GM12878 (cell line): ENCODE results near the gene MUC20. TPM values are rescaled to one million over a fixed set of nuclear protein-coding genes. Genes with fewer than 3 reads are reported as not detected.
A peak's percentile ranks its signal among the peaks of the same experiment; 100 is the strongest.
"Not testable (repeated sequence)": the region's sequence is repeated elsewhere in the genome, so short reads cannot be mapped to it uniquely, and the experiment has no call there.

Source experiments
- ATAC-seq: fragments of 200-7000 bp; cut with Tn5 transposase; 3 replicates; pipeline ENCODE4 v1.9.1; 2020; ENCODE audit warnings: mild to moderate bottlenecking, moderate library complexity
- BruUV-seq: library from RNA; stranded (reverse); fragments of 400-500 nt; replicated peaks from 2 replicates; lab custom pipeline; 2021; lab: Mats Ljungman, UMichigan
- CTCF ChIA-PET: fragments of 300-600 bp; sonication (Branson Sonifier 250); formaldehyde crosslinking; extraction: SDS; loops from one replicate; lab custom pipeline; 2021; ENCODE audit warnings: inconsistent platforms; lab: Yijun Ruan, JAX
- POLR2A ChIA-PET: fragments of 350-600 bp; formaldehyde crosslinking; extraction: SDS; loops from one replicate; lab custom pipeline; 2021; ENCODE audit warnings: inconsistent platforms; lab: Charles Lee
- RAD21 ChIA-PET: fragments of 300-600 bp; sonication (Branson Sonifier 250); formaldehyde crosslinking; loops from one replicate; lab custom pipeline; 2023; ENCODE audit warnings: antibody characterized with exemption; ENCODE audit not compliant: unreplicated experiment; lab: Charles Lee
- SMC1A ChIA-PET: fragments of 300-600 bp; sonication (Branson Sonifier 250); formaldehyde crosslinking; loops from one replicate; lab custom pipeline; 2023; ENCODE audit not compliant: unreplicated experiment, uncharacterized antibody; lab: Charles Lee
- DNase-seq: peaks from one replicate; pipeline ENCODE4 v3.0.0-alpha.2; 2011; ENCODE audit warnings: low read depth, low spot score
- FAIRE-seq: peaks from 3 replicates; lab custom pipeline; 2011; peaks lifted over from hg19 to GRCh38; lab: Jason Lieb, UNC
- H2AFZ ChIP-seq: 2 replicates; pipeline ENCODE4 v1.6.0; 2011; ENCODE audit warnings: low read depth, low read length, control low read depth; ENCODE audit not compliant: control insufficient read depth
- H3K27ac ChIP-seq: 2 replicates; pipeline ENCODE4 v1.5.1; 2011; ENCODE audit warnings: control low read depth; ENCODE audit not compliant: control insufficient read depth, insufficient read depth
- H3K27me3 ChIP-seq, 2 experiments: replicated peaks in 1 of 2; 2 replicates each; pipeline versions ENCODE4 v1.6.0 to v1.6.1; 2011; ENCODE audit warnings: low read length in 1 of 2; ENCODE audit not compliant: control insufficient read depth in 2 of 2, insufficient read depth in 2 of 2
- H3K36me3 ChIP-seq, 2 experiments: 2 replicates each; pipeline ENCODE4 v1.5.1; 2011; ENCODE audit warnings: low read length in 1 of 2; ENCODE audit not compliant: control insufficient read depth in 2 of 2, insufficient read depth in 2 of 2
- H3K4me1 ChIP-seq: 2 replicates; pipeline ENCODE4 v1.6.1; 2011; ENCODE audit warnings: mild to moderate bottlenecking, low read length, moderate library complexity, mixed read lengths; ENCODE audit not compliant: control insufficient read depth, insufficient read depth
- H3K4me2 ChIP-seq: 2 replicates; pipeline ENCODE4 v1.6.0; 2011; ENCODE audit warnings: control low read depth; ENCODE audit not compliant: control insufficient read depth, insufficient read depth
- H3K4me3 ChIP-seq: fragments of 200-600 bp; sonication (generic); 2 replicates; pipeline ENCODE4 v1.5.1; 2016
- H3K79me2 ChIP-seq: 2 replicates; pipeline ENCODE4 v1.6.0; 2011; ENCODE audit warnings: low read length; ENCODE audit not compliant: control insufficient read depth, insufficient read depth
- H3K9ac ChIP-seq: 2 replicates; pipeline ENCODE4 v1.8.0; 2011; ENCODE audit warnings: low read length, control low read depth, mixed read lengths; ENCODE audit not compliant: control insufficient read depth, insufficient read depth
- H3K9me3 ChIP-seq: replicated peaks from 3 replicates; pipeline ENCODE4 v1.5.1; 2011; ENCODE audit warnings: mild to moderate bottlenecking, low read length; ENCODE audit not compliant: control insufficient read depth, insufficient read depth
- H4K20me1 ChIP-seq: 2 replicates; pipeline ENCODE4 v1.6.0; 2011; ENCODE audit not compliant: control insufficient read depth, insufficient read depth
- FOXK2 ChIP-seq: fragments of 450-650 bp; IDR thresholded peaks from 2 replicates; pipeline ENCODE4 v1.6.1; 2017; ENCODE audit warnings: mild to moderate bottlenecking, moderate library complexity
- SRF ChIP-seq, 2 experiments: IDR thresholded peaks; 2 replicates each; pipeline ENCODE4 v1.6.1; 2011; ENCODE audit warnings: low read depth in 2 of 2, low read length in 2 of 2, mild to moderate bottlenecking in 1 of 2, moderate library complexity in 1 of 2
- WGBS: methylation state at CpG from one replicate; pipeline ENCODE4 v1.1.6; 2016; ENCODE audit warnings: low lambda C conversion rate; ENCODE audit not compliant: insufficient replicate concordance, insufficient coverage; ENCODE audit errors: missing lambda C conversion rate; 5-methylcytosine and 5-hydroxymethylcytosine counted together
- in situ Hi-C: fragments of 300-500 bp; cut with MboI; formaldehyde crosslinking; loops from 9 replicates; pipeline ENCODE4 v1.14.3; 2018; ENCODE audit warnings: mixed read lengths
- intact Hi-C: fragments of 100-400 bp; cut with micrococcal nuclease; formaldehyde crosslinking; loops from one replicate; pipeline ENCODE4 v1.14.2; 2022; ENCODE audit not compliant: unreplicated experiment
- polyA plus RNA-seq, 11 experiments: library from polyadenylated mRNA; depleted of rRNA in 4 of 11; unstranded in 6 of 11; stranded (reverse) in 5 of 11; fragments of >200 nt; fragmentation: Nextera tagmentation in 4 of 11; fragmentation: Illumina TruSeq in 1 of 11; extraction: Ambion mirVana in 4 of 11; extraction: Trizol in 1 of 11; gene quantifications; 1 replicate in 1 of 11; 2 replicates in 10 of 11; pipeline versions ENCODE4 v1.2.1 to v1.2.3, GENCODE V29; 2011 to 2016; ENCODE audit warnings: inconsistent platforms in 2 of 11, missing spikeins in 2 of 11, low read depth in 1 of 11
- total RNA-seq, 4 experiments: library from RNA; depleted of rRNA in 3 of 4; stranded (reverse); fragments of >200 nt in 3 of 4; fragmentation: Illumina TruSeq in 1 of 4; extraction: Trizol in 1 of 4; gene quantifications; 2 replicates each; pipeline versions ENCODE4 v1.2.1 to v1.2.3, GENCODE V29; 2013 to 2021
- TF ChIP-seq, protein P1 (sequence below): fragments of 150-350 bp; IDR thresholded peaks from 2 replicates; pipeline ENCODE4 v1.6.1; 2016; ENCODE audit warnings: low read depth, low read length

The MUC20 gene
- total and polyA plus RNA-seq, 10 of the 15 experiments (the other 5 are each of a cell fraction or from before 2014, with no cell fraction given): 0.04 to 0.46 (median 0.17) TPM; not detected in 3

DNA sequence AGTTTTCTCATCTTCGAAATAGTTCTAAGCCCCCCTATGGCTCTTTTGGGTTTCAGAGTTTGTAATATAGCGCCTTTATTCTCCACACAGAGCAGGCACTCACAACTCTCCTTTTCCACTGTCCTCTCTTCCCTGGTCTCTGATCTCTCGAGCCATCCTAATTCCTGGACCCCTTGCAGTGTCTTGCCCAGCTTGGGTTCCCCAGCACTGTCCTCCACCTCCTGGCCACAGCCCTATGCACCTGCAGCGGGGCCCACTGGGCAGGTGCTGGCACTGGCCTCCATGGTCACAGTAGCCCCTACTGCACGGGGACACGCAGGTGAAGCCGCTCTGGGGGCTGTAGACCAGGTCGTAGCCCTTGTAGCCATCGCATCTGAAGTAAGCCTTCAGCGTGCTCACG is 27.9 kb downstream of the MUC20 start (continued):
- TF ChIP-seq, protein P1, sequence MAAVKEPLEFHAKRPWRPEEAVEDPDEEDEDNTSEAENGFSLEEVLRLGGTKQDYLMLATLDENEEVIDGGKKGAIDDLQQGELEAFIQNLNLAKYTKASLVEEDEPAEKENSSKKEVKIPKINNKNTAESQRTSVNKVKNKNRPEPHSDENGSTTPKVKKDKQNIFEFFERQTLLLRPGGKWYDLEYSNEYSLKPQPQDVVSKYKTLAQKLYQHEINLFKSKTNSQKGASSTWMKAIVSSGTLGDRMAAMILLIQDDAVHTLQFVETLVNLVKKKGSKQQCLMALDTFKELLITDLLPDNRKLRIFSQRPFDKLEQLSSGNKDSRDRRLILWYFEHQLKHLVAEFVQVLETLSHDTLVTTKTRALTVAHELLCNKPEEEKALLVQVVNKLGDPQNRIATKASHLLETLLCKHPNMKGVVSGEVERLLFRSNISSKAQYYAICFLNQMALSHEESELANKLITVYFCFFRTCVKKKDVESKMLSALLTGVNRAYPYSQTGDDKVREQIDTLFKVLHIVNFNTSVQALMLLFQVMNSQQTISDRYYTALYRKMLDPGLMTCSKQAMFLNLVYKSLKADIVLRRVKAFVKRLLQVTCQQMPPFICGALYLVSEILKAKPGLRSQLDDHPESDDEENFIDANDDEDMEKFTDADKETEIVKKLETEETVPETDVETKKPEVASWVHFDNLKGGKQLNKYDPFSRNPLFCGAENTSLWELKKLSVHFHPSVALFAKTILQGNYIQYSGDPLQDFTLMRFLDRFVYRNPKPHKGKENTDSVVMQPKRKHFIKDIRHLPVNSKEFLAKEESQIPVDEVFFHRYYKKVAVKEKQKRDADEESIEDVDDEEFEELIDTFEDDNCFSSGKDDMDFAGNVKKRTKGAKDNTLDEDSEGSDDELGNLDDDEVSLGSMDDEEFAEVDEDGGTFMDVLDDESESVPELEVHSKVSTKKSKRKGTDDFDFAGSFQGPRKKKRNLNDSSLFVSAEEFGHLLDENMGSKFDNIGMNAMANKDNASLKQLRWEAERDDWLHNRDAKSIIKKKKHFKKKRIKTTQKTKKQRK: no peak
- TF ChIP-seq SRF (IDR thresholded peaks at IDR 0.05; ENCODE audit: low read depth in 2 of 2, low read length in 2 of 2) (no peak), FOXK2 (no peak)

DNA sequence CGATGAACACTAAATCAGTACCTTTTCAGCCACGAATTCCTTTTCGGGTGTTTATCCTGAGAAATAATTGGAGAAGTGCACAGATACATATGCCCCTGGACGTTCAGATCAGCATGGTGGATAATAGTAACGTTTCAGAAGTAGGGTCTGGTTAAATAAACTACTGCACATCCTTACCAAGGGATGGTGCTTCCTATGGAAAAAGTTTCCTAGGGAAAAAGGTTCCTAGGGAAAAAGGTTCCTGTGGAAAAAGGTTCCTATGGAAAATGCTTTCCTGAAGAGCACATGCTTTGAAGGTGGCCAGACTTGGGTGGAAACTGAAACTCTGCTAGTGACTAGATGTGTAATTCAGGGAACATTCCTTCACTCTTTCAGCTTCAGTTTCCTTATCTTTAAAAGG is 28.3 kb downstream of the MUC20 start:
- in situ Hi-C loops, DNase-seq, H2AFZ ChIP-seq, H3K79me2 ChIP-seq, H3K27me3 ChIP-seq, H3K36me3 ChIP-seq, BruUV-seq, H3K4me1 ChIP-seq, H3K9ac ChIP-seq, POLR2A ChIA-PET, H3K4me2 ChIP-seq, RAD21 ChIA-PET, H4K20me1 ChIP-seq, H3K27ac ChIP-seq, CTCF ChIA-PET, H3K9me3 ChIP-seq, ATAC-seq, intact Hi-C loops, H3K4me3 ChIP-seq, SMC1A ChIA-PET: not testable (repeated sequence)
- WGBS: 23% methylated on average over 5 of the region's 5 CpGs
- FAIRE-seq: peak; percentile 99
